ENCODE measurements around the gene CCDC97. TPM values are rescaled to one million over a fixed set of nuclear protein-coding genes. Genes with fewer than 3 reads are reported as not detected.

CCDC97 gene
- total and polyA plus RNA-seq, 2 of the 8 experiments (the other 6 are each of a cell fraction or from before 2014, with no cell fraction given) = 19.8 to 27.1 TPM

- no peaks in the 10 kb centered on the region for H3K27me3 ChIP-seq (replicated peaks in 1 of 4; ENCODE audit: control insufficient read depth in 3 of 4, extremely low read depth in 1 of 4, insufficient read depth in 3 of 4, low read length in 3 of 4)
Observed at GRCh38 chr19:41300555-41300954, 9.4 kb upstream of the CCDC97 start.

More at GRCh38 chr19:41300555-41300954, 9.4 kb upstream of the CCDC97 start:
- H3K79me1 ChIP-seq (ENCODE audit: low read depth, low read length) = peaks cover under 1% of the 10 kb centered on the region; the same call in 1 of the 2 replicates
- no peak overlapping the region for H4K91ac ChIP-seq (replicated peaks; ENCODE audit: insufficient read length, low read length)
- no peak overlapping the region for H2BK120ac ChIP-seq (replicated peaks; ENCODE audit: low read depth, low read length)
- H3K23ac ChIP-seq (ENCODE audit: insufficient read length) = no peak overlapping the region
- no peak overlapping the region for H2BK20ac ChIP-seq (ENCODE audit: low read length)
- ChIA-PET POLR2A (ENCODE audit: partially characterized antibody) (interaction anchor here (1.1 to 22.6 kb wide), 2 partner anchors 20 to 49 kb away, joined by 3 to 579 read pairs; partner anchors contain the start of gene HNRNPUL1), CTCF (ENCODE audit: partially characterized antibody) (interaction anchor here (1.5 to 1.6 kb wide), 2 partner anchors 35 to 51 kb away, joined by 3 to 5 read pairs; no protein-coding TSS in a partner anchor)
- no peak overlapping the region for H3K18ac ChIP-seq (ENCODE audit: extremely low read depth, low read length)
- TF ChIP-seq CTBP2 (IDR thresholded peaks at IDR 0.05; ENCODE audit: borderline replicate concordance, insufficient read depth, insufficient read length, low read length) (no peak), HDAC6 (IDR thresholded peaks at IDR 0.05; ENCODE audit: low read depth, low read length) (no peak), MAFK (IDR thresholded peaks at IDR 0.05; ENCODE audit: low read depth, low read length) (no peak), MAX (IDR thresholded peaks at IDR 0.05) (no peak), PHF8 (conservative IDR thresholded peaks at IDR 0.05; ENCODE audit: low read depth, low read length) (no peak), SP4 (IDR thresholded peaks at IDR 0.05; ENCODE audit: low read length) (no peak), CTCF (IDR thresholded peaks at IDR 0.05; ENCODE audit: control extremely low read depth in 1 of 3, insufficient read depth in 1 of 3, low read depth in 1 of 3, low read length in 3 of 3) (no peak), SIRT6 (IDR thresholded peaks at IDR 0.05; ENCODE audit: low read length) (no peak)
- H3K27ac ChIP-seq (ENCODE audit: low read depth, low read length) = no peak overlapping the region
- no peak overlapping the region for H4K8ac ChIP-seq (ENCODE audit: extremely low read depth, insufficient read depth, low read length)
- no peak overlapping the region for H3K9ac ChIP-seq (replicated peaks in 1 of 4; ENCODE audit: extremely low read depth in 1 of 4, low read depth in 3 of 4, low read length in 3 of 4)
- H3K56ac ChIP-seq (replicated peaks; ENCODE audit: insufficient read length, low read depth, low read length) = no peak overlapping the region
- H4K20me1 ChIP-seq (replicated peaks in 1 of 2; ENCODE audit: control insufficient read depth in 1 of 2, insufficient read depth in 2 of 2, low read length in 2 of 2) = peaks cover 13 to 26% of the 10 kb centered on the region in 2 experiments
- no peak overlapping the region for H2BK5ac ChIP-seq (ENCODE audit: low read depth, low read length)
- H3K36me3 ChIP-seq (ENCODE audit: control insufficient read depth in 2 of 4, insufficient read depth in 4 of 4, low read length in 3 of 4) = peaks cover 68 to 98% (median 95%) of the 10 kb centered on the region in 4 experiments
- H4K5ac ChIP-seq (ENCODE audit: insufficient read length, low read depth, low read length) = no peak overlapping the region
- H2BK12ac ChIP-seq (ENCODE audit: low read depth, low read length) = no peak overlapping the region
- no peak for FAIRE-seq
- H3K4me1 ChIP-seq (replicated peaks in 1 of 4; ENCODE audit: control insufficient read depth in 3 of 4, insufficient read depth in 4 of 4, low read length in 3 of 4) = no peaks in the 10 kb centered on the region
- H3K79me2 ChIP-seq (ENCODE audit: control insufficient read depth in 1 of 2, insufficient read depth in 2 of 2, low read length in 2 of 2) = no peaks in the 10 kb centered on the region
- no peak overlapping the region for H2BK15ac ChIP-seq (ENCODE audit: low read length)
- H3K9me3 ChIP-seq (ENCODE audit: insufficient read depth in 2 of 2, low read depth in 1 of 2, low read length in 1 of 2) = no peaks in the 10 kb centered on the region
- no peak overlapping the region for H2AFZ ChIP-seq (ENCODE audit: low read length)
- H3K14ac ChIP-seq (ENCODE audit: insufficient read length) = no peak overlapping the region
- WGBS, 2 experiments (ENCODE audit: extremely low coverage in 1 of 2, insufficient coverage in 1 of 2, insufficient read length in 1 of 2, insufficient replicate concordance in 2 of 2, low coverage in 1 of 2, low lambda C conversion rate in 2 of 2, missing lambda C conversion rate in 1 of 2) = 94% methylated on average over 6 of the region's 6 CpGs; no CpG with 5 or more reads in 1 of the 2 experiments
- no peak overlapping the region for H3K4me2 ChIP-seq (ENCODE audit: insufficient read depth in 1 of 2, low read depth in 2 of 2, low read length in 2 of 2)
- no peak overlapping the region for H3K4ac ChIP-seq (replicated peaks; ENCODE audit: insufficient read length, low read depth, low read length)
- H3K4me3 ChIP-seq (ENCODE audit: extremely low read depth in 1 of 4, insufficient read depth in 2 of 4, low read depth in 3 of 4, low read length in 4 of 4) = no peak overlapping the region
- no peak for DNase-seq (ENCODE audit: low read depth in 1 of 2, low spot score in 2 of 2)
- H2AK5ac ChIP-seq (ENCODE audit: low read depth, low read length) = no peak overlapping the region
- no peaks in the 10 kb centered on the region for H3K23me2 ChIP-seq (ENCODE audit: low read depth, low read length)

Data from H1 (cell line).